SK-N-MC (cell line): ENCODE data around the gene JAZF1.

Experiments
- EZH2 ChIP-seq: fragments of 200-600 bp; sonication (generic); IDR thresholded peaks from one replicate; pipeline ENCODE4 v1.6.1; 2017; ENCODE audit warnings: antibody characterized with exemption
- FOXP2 ChIP-seq: optimal IDR thresholded peaks from 2 replicates; pipeline ENCODE3; 2011; ENCODE audit warnings: mild to moderate bottlenecking, moderate library complexity; ENCODE audit not compliant: insufficient read depth; ENCODE audit errors: extremely low read length, control extremely low read depth

- TF ChIP-seq FOXP2 (no peak), EZH2 (no peak)
Measured at GRCh38 chr7:27966219-27966780, 214.3 kb downstream of the JAZF1 start.
